PC-9 (cell line): ENCODE results near the gene ERMP1. TPM values are rescaled to one million over a fixed set of nuclear protein-coding genes. Genes with fewer than 3 reads are reported as not detected.

Experiments
- BruUV-seq: library from RNA; stranded (reverse); fragments of 400-500 nt; replicated peaks from 2 replicates; lab custom pipeline; 2021; lab: Mats Ljungman, UMichigan
- CTCF ChIA-PET: fragments of 300-600 bp; sonication (Branson Sonifier 250); formaldehyde crosslinking; loops from one replicate; lab custom pipeline; 2022; ENCODE audit warnings: antibody characterized with exemption; lab: Charles Lee
- POLR2A ChIA-PET: fragments of 300-600 bp; sonication (Branson Sonifier 250); formaldehyde crosslinking; loops from one replicate; lab custom pipeline; 2022; ENCODE audit warnings: antibody characterized with exemption; ENCODE audit not compliant: unreplicated experiment; lab: Charles Lee
- DNase-seq, 2 experiments: peaks; one replicate each; pipeline versions ENCODE4 v3.0.0 to v3.0.0-alpha.2; 2015 to 2022; ENCODE audit warnings: mixed read lengths in 1 of 2
- H2AFZ ChIP-seq: fragments of 200-600 bp; sonication (generic); 2 replicates; pipeline ENCODE4 v1.8.1; 2017; ENCODE audit warnings: antibody characterized with exemption
- H3F3A ChIP-seq: fragments of 200-600 bp; sonication (generic); 2 replicates; pipeline ENCODE4 v1.8.1; 2017; ENCODE audit warnings: antibody characterized with exemption, mild to moderate bottlenecking, low read depth; ENCODE audit not compliant: insufficient read depth
- H3K27ac ChIP-seq: fragments of 200-600 bp; sonication (generic); 2 replicates; pipeline ENCODE4 v1.6.1; 2016; ENCODE audit warnings: mixed run types
- H3K27me3 ChIP-seq: fragments of 200-600 bp; sonication (generic); 2 replicates; pipeline ENCODE4 v1.6.1; 2016; ENCODE audit warnings: low read depth, mixed run types; ENCODE audit not compliant: insufficient read depth
- H3K36me3 ChIP-seq: fragments of 200-600 bp; sonication (generic); 2 replicates; pipeline ENCODE4 v1.6.1; 2016; ENCODE audit warnings: low read depth, mixed run types
- H3K4me1 ChIP-seq: fragments of 200-600 bp; sonication (generic); replicated peaks from 2 replicates; pipeline ENCODE4 v1.6.1; 2016; ENCODE audit warnings: mixed run types; ENCODE audit not compliant: insufficient read depth
- H3K4me2 ChIP-seq: fragments of 200-600 bp; sonication (generic); 2 replicates; pipeline ENCODE4 v1.6.1; 2017; ENCODE audit warnings: mixed run types
- H3K4me3 ChIP-seq: fragments of 200-600 bp; sonication (generic); 2 replicates; pipeline ENCODE4 v1.6.1; 2016; ENCODE audit warnings: mixed run types
- H3K79me2 ChIP-seq: fragments of 200-600 bp; sonication (generic); 2 replicates; pipeline ENCODE4 v1.6.1; 2017; ENCODE audit warnings: low read depth, mixed run types
- H3K9me2 ChIP-seq: fragments of 200-600 bp; sonication (generic); 2 replicates; pipeline ENCODE4 v1.8.1; 2017; ENCODE audit warnings: mild to moderate bottlenecking; ENCODE audit not compliant: insufficient read depth
- H3K9me3 ChIP-seq: fragments of 200-600 bp; sonication (generic); 2 replicates; pipeline ENCODE4 v1.8.1; 2016; ENCODE audit warnings: low read depth; ENCODE audit not compliant: insufficient read depth
- H4K20me1 ChIP-seq: fragments of 200-600 bp; sonication (generic); 2 replicates; pipeline ENCODE4 v1.8.1; 2017; ENCODE audit not compliant: insufficient read depth
- EZH2 ChIP-seq: fragments of 200-600 bp; sonication (generic); IDR thresholded peaks from 2 replicates; pipeline ENCODE4 v1.8.0; 2017; ENCODE audit warnings: antibody characterized with exemption, low read depth
- intact Hi-C: fragments of 100-400 bp; cut with micrococcal nuclease; formaldehyde crosslinking; loops from one replicate; pipeline ENCODE4 v1.10.0; 2022; ENCODE audit not compliant: unreplicated experiment
- total RNA-seq: library from RNA; stranded (reverse); gene quantifications from 2 replicates; pipeline ENCODE4 v1.2.3, GENCODE V29; 2021
- TF ChIP-seq, protein P1 (sequence below): fragments of 200-600 bp; sonication (generic); conservative IDR thresholded peaks from 2 replicates; pipeline ENCODE4 v1.6.1; 2017; ENCODE audit warnings: mixed run types, antibody characterized with exemption, mild to moderate bottlenecking, moderate library complexity

ERMP1 gene
- total RNA-seq, 1 experiment from 2014 or later = 51.0 TPM

DNA sequence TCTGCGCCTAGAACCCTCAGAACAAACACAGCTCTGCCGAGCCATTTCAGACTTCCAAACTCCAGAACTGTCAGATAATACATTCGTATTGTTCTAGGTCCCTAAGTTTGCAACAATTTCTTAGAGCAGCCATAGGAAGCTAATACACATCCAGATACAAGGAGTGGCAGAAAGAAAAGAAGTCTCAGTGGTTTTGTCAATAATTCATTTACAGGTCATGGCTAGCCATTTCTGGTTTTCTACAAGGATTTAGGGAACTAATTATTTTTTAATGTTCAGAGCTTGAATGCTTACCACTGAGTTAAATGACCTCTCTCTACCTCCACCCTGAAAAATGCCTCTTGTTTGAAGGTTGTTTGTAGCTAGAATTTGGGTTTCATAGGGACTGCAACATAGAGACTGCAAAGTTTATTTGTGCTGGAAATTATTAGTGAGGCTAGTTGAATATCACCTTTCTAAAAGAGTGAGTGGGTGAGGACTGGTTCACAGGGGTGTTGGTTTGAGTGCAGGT, 15.5 kb upstream of the ERMP1 start:
- no peaks in the 10 kb centered on the region for H3K9me3 ChIP-seq
- H3K4me3 ChIP-seq = no peak overlapping the region
- H3K27ac ChIP-seq = no peak overlapping the region
- H2AFZ ChIP-seq = no peak overlapping the region
- ChIA-PET POLR2A (interaction anchor here (0.6 kb wide), 1 partner anchor 248 kb away, joined by 3 read pairs; no protein-coding TSS in a partner anchor), CTCF (no interaction called here)
- H3K4me1 ChIP-seq = peaks cover 76% of the 10 kb centered on the region
- no peaks in the 10 kb centered on the region for H3K27me3 ChIP-seq
- no peaks in the 10 kb centered on the region for H4K20me1 ChIP-seq
- H3K79me2 ChIP-seq = no peaks in the 10 kb centered on the region
- H3K9me2 ChIP-seq = no peaks in the 10 kb centered on the region
- H3K36me3 ChIP-seq = no peaks in the 10 kb centered on the region
- no TSS peak for BruUV-seq
- intact Hi-C loops = no loop called here
- H3K4me2 ChIP-seq = no peak overlapping the region
- no peak for DNase-seq
- no peak for TF ChIP-seq EZH2
- TF ChIP-seq, protein P1, sequence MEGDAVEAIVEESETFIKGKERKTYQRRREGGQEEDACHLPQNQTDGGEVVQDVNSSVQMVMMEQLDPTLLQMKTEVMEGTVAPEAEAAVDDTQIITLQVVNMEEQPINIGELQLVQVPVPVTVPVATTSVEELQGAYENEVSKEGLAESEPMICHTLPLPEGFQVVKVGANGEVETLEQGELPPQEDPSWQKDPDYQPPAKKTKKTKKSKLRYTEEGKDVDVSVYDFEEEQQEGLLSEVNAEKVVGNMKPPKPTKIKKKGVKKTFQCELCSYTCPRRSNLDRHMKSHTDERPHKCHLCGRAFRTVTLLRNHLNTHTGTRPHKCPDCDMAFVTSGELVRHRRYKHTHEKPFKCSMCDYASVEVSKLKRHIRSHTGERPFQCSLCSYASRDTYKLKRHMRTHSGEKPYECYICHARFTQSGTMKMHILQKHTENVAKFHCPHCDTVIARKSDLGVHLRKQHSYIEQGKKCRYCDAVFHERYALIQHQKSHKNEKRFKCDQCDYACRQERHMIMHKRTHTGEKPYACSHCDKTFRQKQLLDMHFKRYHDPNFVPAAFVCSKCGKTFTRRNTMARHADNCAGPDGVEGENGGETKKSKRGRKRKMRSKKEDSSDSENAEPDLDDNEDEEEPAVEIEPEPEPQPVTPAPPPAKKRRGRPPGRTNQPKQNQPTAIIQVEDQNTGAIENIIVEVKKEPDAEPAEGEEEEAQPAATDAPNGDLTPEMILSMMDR = no peak
- H3F3A ChIP-seq = peaks cover 48% of the 10 kb centered on the region

DNA sequence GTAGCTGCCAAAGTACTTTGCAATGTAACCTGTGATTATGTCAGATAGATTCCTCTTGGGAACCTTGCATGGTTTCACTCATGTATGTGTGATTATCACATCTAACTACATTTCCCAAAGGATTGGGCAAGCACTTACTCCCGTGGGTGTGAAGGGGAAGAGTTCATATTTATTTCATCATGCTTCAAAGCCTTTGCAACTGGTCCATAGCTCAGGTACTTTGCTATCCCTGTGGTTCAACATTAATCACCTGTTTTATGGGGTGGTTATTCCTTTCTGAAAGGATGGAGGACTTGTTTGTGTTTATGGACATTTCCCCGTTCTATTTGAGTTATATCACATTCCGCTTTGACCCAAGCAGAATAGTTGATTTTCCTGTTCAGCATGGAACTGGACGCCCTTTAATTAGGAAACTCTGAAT, 13.6 kb upstream of the ERMP1 start:
- Histone ChIP-seq H3K4me1 (peaks cover 76% of the 10 kb centered on the region), H3K9me2 (no peaks in the 10 kb centered on the region), H3K4me3 (no peak overlapping the region), H3K79me2 (no peaks in the 10 kb centered on the region), H3K9me3 (0 out of 2 replicates have a peak, but pooled peaks cover under 1% of the 10 kb centered on the region), H2AFZ (no peak overlapping the region), H3K4me2 (peak overlapping the region; percentile 59), H4K20me1 (no peaks in the 10 kb centered on the region), H3K27ac (peak overlapping the region; percentile 99), H3F3A (peaks cover 62% of the 10 kb centered on the region), H3K27me3 (no peaks in the 10 kb centered on the region), H3K36me3 (peaks cover 3% of the 10 kb centered on the region; the same call in 1 of the 2 replicates)
- POLR2A ChIA-PET = no interaction called here
- CTCF ChIA-PET = interaction anchor here (0.6 kb wide), 1 partner anchor 146 kb away, joined by 5 read pairs; no protein-coding TSS in a partner anchor
- TF ChIP-seq, protein P1 = no peak
- no peak for TF ChIP-seq EZH2
- BruUV-seq = no TSS peak
- intact Hi-C loops = no loop called here
- peak in 1 of 2 experiments; percentile 96 for DNase-seq

DNA sequence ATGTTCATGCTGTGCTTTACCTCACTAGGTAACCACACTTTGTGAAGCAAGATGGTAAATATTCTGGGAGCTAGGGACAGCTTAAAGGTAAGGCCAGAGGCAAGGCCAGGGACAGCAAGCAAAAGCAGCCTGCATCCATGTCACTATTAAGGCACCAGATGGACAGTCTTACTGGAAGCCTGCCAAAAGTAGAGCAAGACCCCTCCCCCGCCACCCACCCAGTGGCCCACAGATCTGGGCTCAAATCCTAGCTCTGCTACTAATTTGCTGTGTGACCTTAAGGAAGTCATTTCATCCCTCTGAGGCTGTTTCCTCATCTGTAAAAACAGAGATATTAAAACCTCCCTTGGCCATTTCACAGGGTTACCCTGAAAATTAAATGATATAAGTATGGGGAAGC, 13.2 kb upstream of the ERMP1 start:
- Histone ChIP-seq H3F3A (peaks cover 61% of the 10 kb centered on the region), H3K4me2 (peak overlapping the region; percentile 59), H3K27ac (peak overlapping the region; percentile 99), H3K9me2 (no peaks in the 10 kb centered on the region), H3K79me2 (no peaks in the 10 kb centered on the region), H3K4me1 (peaks cover 76% of the 10 kb centered on the region), H3K4me3 (no peak overlapping the region), H3K27me3 (no peaks in the 10 kb centered on the region), H3K36me3 (peaks cover 7% of the 10 kb centered on the region), H2AFZ (no peak overlapping the region), H3K9me3 (0 out of 2 replicates have a peak, but pooled peaks cover 3% of the 10 kb centered on the region), H4K20me1 (no peaks in the 10 kb centered on the region)
- TF ChIP-seq, protein P1 = no peak
- no peak for TF ChIP-seq EZH2
- intact Hi-C loops = no loop called here
- no TSS peak for BruUV-seq
- POLR2A ChIA-PET = no interaction called here
- DNase-seq = no peak
- CTCF ChIA-PET = interaction anchor here (0.6 kb wide), 1 partner anchor 147 kb away, joined by 5 read pairs; no protein-coding TSS in a partner anchor
